H1 (cell line): ENCODE results near the gene HTR3C. TPM values are rescaled to one million over a fixed set of nuclear protein-coding genes. Genes with fewer than 3 reads are reported as not detected.

ENCODE experiments used
- CTCF ChIA-PET: fragments of 300-600 bp; sonication (Branson Sonifier 250); formaldehyde crosslinking; loops from one replicate; lab custom pipeline; 2021; ENCODE audit not compliant: partially characterized antibody; lab: Charles Lee
- POLR2A ChIA-PET: fragments of 300-600 bp; sonication (Branson Sonifier 250); formaldehyde crosslinking; loops from one replicate; lab custom pipeline; 2021; ENCODE audit warnings: inconsistent platforms; ENCODE audit not compliant: partially characterized antibody; lab: Charles Lee
- DNase-seq, 2 experiments: peaks; one replicate each; pipeline versions ENCODE4 v3.0.0 to v3.0.0-alpha.2; 2010 to 2022; ENCODE audit warnings: low spot score in 2 of 2, low read depth in 1 of 2, mixed read lengths in 1 of 2
- FAIRE-seq: peaks from 2 replicates; lab custom pipeline; 2011; peaks lifted over from hg19 to GRCh38; lab: Jason Lieb, UNC
- H2AFZ ChIP-seq: 2 replicates; pipeline ENCODE4 v1.8.1; 2012; ENCODE audit warnings: low read length, inconsistent platforms
- H2AK5ac ChIP-seq: 2 replicates; pipeline ENCODE4 v1.6.1; 2013; ENCODE audit warnings: low read depth, low read length
- H2BK120ac ChIP-seq: replicated peaks from 2 replicates; pipeline ENCODE3; 2013; ENCODE audit warnings: low read depth, low read length, inconsistent platforms
- H2BK12ac ChIP-seq: 2 replicates; pipeline ENCODE4 v1.6.1; 2013; ENCODE audit warnings: low read depth, low read length
- H2BK15ac ChIP-seq: 2 replicates; pipeline ENCODE4 v1.6.1; 2013; ENCODE audit warnings: low read length
- H2BK20ac ChIP-seq: 2 replicates; pipeline ENCODE4 v1.6.1; 2013; ENCODE audit warnings: low read length
- H2BK5ac ChIP-seq: 2 replicates; pipeline ENCODE4 v1.6.1; 2013; ENCODE audit warnings: low read depth, low read length
- H3K14ac ChIP-seq: 2 replicates; pipeline ENCODE4 v1.6.1; 2013; ENCODE audit warnings: inconsistent platforms; ENCODE audit not compliant: insufficient read length
- H3K18ac ChIP-seq: 2 replicates; pipeline ENCODE4 v1.6.1; 2013; ENCODE audit warnings: low read length; ENCODE audit errors: extremely low read depth
- H3K23ac ChIP-seq: 2 replicates; pipeline ENCODE4 v1.6.1; 2013; ENCODE audit warnings: inconsistent platforms; ENCODE audit not compliant: insufficient read length
- H3K23me2 ChIP-seq: 2 replicates; pipeline ENCODE4 v1.6.1; 2013; ENCODE audit warnings: low read depth, low read length
- H3K27ac ChIP-seq: 2 replicates; pipeline ENCODE4 v1.6.1; 2011; ENCODE audit warnings: low read depth, low read length, inconsistent platforms
- H3K27me3 ChIP-seq, 4 experiments: replicated peaks in 1 of 4; 1 replicate in 1 of 4; 2 replicates in 3 of 4; pipeline versions ENCODE4 v1.6.1 to v1.8.1; 2011 to 2013; ENCODE audit warnings: low read length in 3 of 4, mild to moderate bottlenecking in 3 of 4, inconsistent platforms in 2 of 4, mixed read lengths in 2 of 4, moderate library complexity in 1 of 4; ENCODE audit not compliant: control insufficient read depth in 3 of 4, insufficient read depth in 3 of 4; ENCODE audit errors: extremely low read depth in 1 of 4
- H3K36me3 ChIP-seq, 4 experiments: 2 replicates each; pipeline versions ENCODE4 v1.6.1 to v1.8.1; 2011 to 2013; ENCODE audit warnings: mild to moderate bottlenecking in 4 of 4, low read length in 3 of 4, moderate library complexity in 2 of 4, control low read depth in 1 of 4, inconsistent platforms in 1 of 4; ENCODE audit not compliant: insufficient read depth in 4 of 4, control insufficient read depth in 2 of 4
- H3K4ac ChIP-seq: replicated peaks from 2 replicates; pipeline ENCODE3; 2013; ENCODE audit warnings: low read length, low read depth, mixed read lengths, inconsistent platforms; ENCODE audit not compliant: insufficient read length
- H3K4me1 ChIP-seq, 4 experiments: replicated peaks in 1 of 4; 1 replicate in 1 of 4; 2 replicates in 3 of 4; pipeline versions ENCODE4 v1.6.1 to v1.8.1; 2011 to 2013; ENCODE audit warnings: low read length in 3 of 4, inconsistent platforms in 2 of 4, mixed read lengths in 1 of 4; ENCODE audit not compliant: insufficient read depth in 4 of 4, control insufficient read depth in 3 of 4
- H3K4me2 ChIP-seq, 2 experiments: 2 replicates each; pipeline versions ENCODE4 v1.6.1 to v1.8.1; 2011 to 2013; ENCODE audit warnings: low read depth in 2 of 2, low read length in 2 of 2, control low read depth in 1 of 2, inconsistent platforms in 1 of 2, mild to moderate bottlenecking in 1 of 2; ENCODE audit not compliant: insufficient read depth in 1 of 2
- H3K4me3 ChIP-seq, 4 experiments: fragments of 200-600, 300-600 bp in 1 of 4; sonication (generic), shearing (Covaris generic), sonication (Bioruptor Twin) in 1 of 4; 2 replicates each; pipeline versions ENCODE4 v1.5.1 to v1.8.1; 2011 to 2016; ENCODE audit warnings: low read length in 4 of 4, low read depth in 3 of 4, control low read depth in 2 of 4, inconsistent platforms in 2 of 4, mild to moderate bottlenecking in 2 of 4, mixed read lengths in 1 of 4, moderate library complexity in 1 of 4; ENCODE audit not compliant: insufficient read depth in 2 of 4; ENCODE audit errors: extremely low read depth in 1 of 4
- H3K56ac ChIP-seq: replicated peaks from 2 replicates; pipeline ENCODE3; 2013; ENCODE audit warnings: low read depth, mild to moderate bottlenecking, mixed read lengths, low read length, inconsistent platforms; ENCODE audit not compliant: insufficient read length
- H3K79me1 ChIP-seq: 2 replicates; pipeline ENCODE4 v1.6.1; 2013; ENCODE audit warnings: low read depth, low read length, control low read depth
- H3K79me2 ChIP-seq, 2 experiments: 2 replicates each; pipeline versions ENCODE4 v1.6.1 to v1.8.1; 2012 to 2013; ENCODE audit warnings: low read length in 2 of 2, mild to moderate bottlenecking in 2 of 2, inconsistent platforms in 1 of 2; ENCODE audit not compliant: insufficient read depth in 2 of 2, control insufficient read depth in 1 of 2
- H3K9ac ChIP-seq, 4 experiments: replicated peaks in 1 of 4; 1 replicate in 1 of 4; 2 replicates in 3 of 4; pipeline versions ENCODE4 v1.6.1 to v1.8.1; 2011 to 2013; ENCODE audit warnings: low read depth in 3 of 4, low read length in 3 of 4, control low read depth in 2 of 4, mild to moderate bottlenecking in 2 of 4, moderate library complexity in 2 of 4, inconsistent platforms in 1 of 4; ENCODE audit errors: extremely low read depth in 1 of 4
- H3K9me3 ChIP-seq, 2 experiments: 2 replicates each; pipeline versions ENCODE4 v1.6.1 to v1.8.1; 2012 to 2013; ENCODE audit warnings: mild to moderate bottlenecking in 2 of 2, moderate library complexity in 2 of 2, control low read depth in 1 of 2, inconsistent platforms in 1 of 2, low read depth in 1 of 2, low read length in 1 of 2, mixed read lengths in 1 of 2; ENCODE audit not compliant: insufficient read depth in 2 of 2
- H4K20me1 ChIP-seq, 2 experiments: replicated peaks in 1 of 2; 2 replicates each; pipeline versions ENCODE3 to v1.8.1; 2011 to 2013; ENCODE audit warnings: inconsistent platforms in 2 of 2, low read length in 2 of 2, mild to moderate bottlenecking in 1 of 2; ENCODE audit not compliant: insufficient read depth in 2 of 2, control insufficient read depth in 1 of 2
- H4K5ac ChIP-seq: 2 replicates; pipeline ENCODE4 v1.6.1; 2013; ENCODE audit warnings: low read length, low read depth, mixed read lengths, inconsistent platforms; ENCODE audit not compliant: insufficient read length
- H4K8ac ChIP-seq: 2 replicates; pipeline ENCODE4 v1.8.0; 2013; ENCODE audit warnings: mild to moderate bottlenecking, moderate library complexity, low read length, inconsistent platforms; ENCODE audit not compliant: insufficient read depth; ENCODE audit errors: extremely low read depth
- H4K91ac ChIP-seq: replicated peaks from 2 replicates; pipeline ENCODE3; 2013; ENCODE audit warnings: low read length, mixed read lengths, inconsistent platforms; ENCODE audit not compliant: insufficient read length
- JUND ChIP-seq: IDR thresholded peaks from 2 replicates; pipeline ENCODE4 v1.6.1; 2011; ENCODE audit warnings: mild to moderate bottlenecking, improper control_type of control experiment, low read length
- SP4 ChIP-seq: IDR thresholded peaks from 2 replicates; pipeline ENCODE4 v1.6.1; 2012; ENCODE audit warnings: low read length, inconsistent platforms
- polyA plus RNA-seq, 7 experiments: library from polyadenylated mRNA; depleted of rRNA in 3 of 7; stranded (reverse) in 5 of 7; unstranded in 2 of 7; fragments of >200 nt in 5 of 7; fragments of 200-250 nt in 2 of 7; gene quantifications; 1 replicate in 5 of 7; 2 replicates in 1 of 7; 4 replicates in 1 of 7; pipeline versions ENCODE4 v1.2.1 to v1.2.3, GENCODE V29; 2011 to 2013; ENCODE audit warnings: missing spikeins in 2 of 7, mixed read lengths in 2 of 7
- total RNA-seq: library from RNA; stranded (reverse); fragmentation: NEBNext Ultra II Directional; extraction: Animal tissue kit (Norgen Biotek cat#: 25700); gene quantifications from 2 replicates; pipeline ENCODE4 v1.2.1, GENCODE V29; 2021

The HTR3C gene
- total and polyA plus RNA-seq, 2 of the 8 experiments (the other 6 are each of a cell fraction or from before 2014, with no cell fraction given) = 0.03 TPM; not detected in 1

- no peaks in the 10 kb centered on the region for H3K79me1 ChIP-seq
- H3K36me3 ChIP-seq = no peaks in the 10 kb centered on the region
- no peak overlapping the region for H2BK12ac ChIP-seq
- no peak overlapping the region for H2BK20ac ChIP-seq
- H3K4me3 ChIP-seq = no peak overlapping the region
- DNase-seq (no peak), FAIRE-seq (no peak)
- no peak overlapping the region for H4K8ac ChIP-seq
- no peaks in the 10 kb centered on the region for H3K27me3 ChIP-seq
- H4K91ac ChIP-seq = no peak overlapping the region
- CTCF ChIA-PET = interaction anchor here (0.8 to 1.3 kb wide), 3 partner anchors 13 to 227 kb away, joined by 3 read pairs; no protein-coding TSS in a partner anchor
- H3K27ac ChIP-seq = no peak overlapping the region
- H2AK5ac ChIP-seq = no peak overlapping the region
- H3K4me1 ChIP-seq = 0 out of 7 replicates have a peak, but pooled peaks cover 0 to 2% (median 0%) of the 10 kb centered on the region in 4 experiments
- H4K20me1 ChIP-seq = no peaks in the 10 kb centered on the region
- no peaks in the 10 kb centered on the region for H3K23me2 ChIP-seq
- no peak overlapping the region for H3K4ac ChIP-seq
- POLR2A ChIA-PET = interaction anchor here (1.2 kb wide), 1 partner anchor 47 kb away, joined by 3 read pairs; no protein-coding TSS in a partner anchor
- H2BK15ac ChIP-seq = no peak overlapping the region
- H3K9ac ChIP-seq = no peak overlapping the region
- H3K56ac ChIP-seq = no peak overlapping the region
- no peak overlapping the region for H2AFZ ChIP-seq
- TF ChIP-seq SP4 = no peak
- no peak for TF ChIP-seq JUND
- no peaks in the 10 kb centered on the region for H3K9me3 ChIP-seq
- no peak overlapping the region for H4K5ac ChIP-seq
- no peak overlapping the region for H3K23ac ChIP-seq
- H2BK120ac ChIP-seq = no peak overlapping the region
- H2BK5ac ChIP-seq = no peak overlapping the region
- no peak overlapping the region for H3K18ac ChIP-seq
- no peak overlapping the region for H3K4me2 ChIP-seq
- H3K79me2 ChIP-seq = no peaks in the 10 kb centered on the region
- no peak overlapping the region for H3K14ac ChIP-seq
Observed at GRCh38 chr3:184062637-184063036, 9.8 kb downstream of the HTR3C start.
